Epithelial cell of esophagus (primary cell): Measurements from ENCODE around the gene DBNDD2.

ENCODE experiments used
- DNase-seq: peaks from one replicate; pipeline ENCODE4 v3.0.0; 2010; ENCODE audit warnings: low read depth
- H3K4me3 ChIP-seq: 2 replicates; pipeline ENCODE4 v1.5.1; 2011; ENCODE audit warnings: mild to moderate bottlenecking, low read length, control low read depth
- CTCF ChIP-seq: IDR thresholded peaks from 2 replicates; pipeline ENCODE4 v1.5.1; 2011; ENCODE audit warnings: low read depth, mild to moderate bottlenecking, low read length, control low read depth, inconsistent platforms; ENCODE audit not compliant: insufficient read depth; ENCODE audit errors: missing control alignments

The DBNDD2 gene

GRCh38 chr20:45436732-45437485 lies 28.8 kb downstream of the DBNDD2 start:
- TF ChIP-seq CTCF: peak; percentile 90
- H3K4me3 ChIP-seq: peak overlapping the region; percentile 53
- DNase-seq: peak; percentile 77

GRCh38 chr20:45440424-45440823 lies 32.3 kb downstream of the DBNDD2 start:
- TF ChIP-seq CTCF: no peak
- no peak overlapping the region for H3K4me3 ChIP-seq
- no peak for DNase-seq

GRCh38 chr20:45440891-45441685 lies 33.0 kb downstream of the DBNDD2 start:
- no peak for TF ChIP-seq CTCF
- DNase-seq: no peak
- H3K4me3 ChIP-seq: no peak overlapping the region

GRCh38 chr20:45441746-45442145 lies 33.7 kb downstream of the DBNDD2 start:
- H3K4me3 ChIP-seq: no peak overlapping the region
- no peak for DNase-seq
- no peak for TF ChIP-seq CTCF

- no peak for TF ChIP-seq CTCF
- DNase-seq: no peak
- no peak overlapping the region for H3K4me3 ChIP-seq
Observed at GRCh38 chr20:45444050-45444449, 36.0 kb downstream of the DBNDD2 start.

- DNase-seq: peak; percentile 26
- peak; percentile 58 for TF ChIP-seq CTCF
- no peak overlapping the region for H3K4me3 ChIP-seq
Observed at GRCh38 chr20:45445805-45446562, 37.9 kb downstream of the DBNDD2 start.
